GM23338 (cell line): ENCODE results near the gene PDZD7. TPM values are rescaled to one million over a fixed set of nuclear protein-coding genes. Genes with fewer than 3 reads are reported as not detected.
A peak's percentile ranks its signal among the peaks of the same experiment; 100 is the strongest.

Experiments
- ATAC-seq: fragments of 200-7000 bp; cut with Tn5 transposase; 3 replicates; pipeline ENCODE4 v1.9.1; 2020
- DNase-seq: peaks from one replicate; pipeline ENCODE4 v3.0.0-alpha.2; 2015; ENCODE audit warnings: low spot score
- H2AFZ ChIP-seq: fragments of 200-600 bp; sonication (generic); 2 replicates; pipeline ENCODE4 v1.8.0; 2016; ENCODE audit warnings: antibody characterized with exemption, mild to moderate bottlenecking, moderate library complexity
- H3F3A ChIP-seq: fragments of 200-600 bp; sonication (generic); replicated peaks from 2 replicates; pipeline ENCODE4 v1.8.0; 2017; ENCODE audit warnings: antibody characterized with exemption, mixed run types, low read depth
- H3K27ac ChIP-seq: fragments of 200-600 bp; sonication (generic); 2 replicates; pipeline ENCODE4 v1.6.1; 2016; ENCODE audit warnings: low read depth
- H3K27me3 ChIP-seq: fragments of 200-600 bp; sonication (generic); 2 replicates; pipeline ENCODE4 v1.8.0; 2016; ENCODE audit warnings: mild to moderate bottlenecking, mixed run types, moderate library complexity; ENCODE audit not compliant: insufficient read depth
- H3K36me3 ChIP-seq: fragments of 200-600 bp; sonication (generic); 2 replicates; pipeline ENCODE4 v1.8.0; 2016; ENCODE audit warnings: mild to moderate bottlenecking; ENCODE audit not compliant: insufficient read depth
- H3K4me1 ChIP-seq: fragments of 200-600 bp; sonication (generic); 2 replicates; pipeline ENCODE4 v1.8.0; 2016; ENCODE audit warnings: mild to moderate bottlenecking, moderate library complexity; ENCODE audit not compliant: insufficient read depth
- H3K4me2 ChIP-seq: fragments of 200-600 bp; sonication (generic); 2 replicates; pipeline ENCODE4 v1.7.1; 2017; ENCODE audit warnings: mixed run types
- H3K4me3 ChIP-seq: fragments of 200-600 bp; sonication (generic); 2 replicates; pipeline ENCODE4 v1.6.1; 2016; ENCODE audit warnings: mixed run types
- H3K79me2 ChIP-seq: fragments of 200-600 bp; sonication (generic); replicated peaks from 2 replicates; pipeline ENCODE4 v1.8.0; 2017; ENCODE audit warnings: mild to moderate bottlenecking; ENCODE audit not compliant: insufficient read depth
- H3K9me2 ChIP-seq: fragments of 200-600 bp; sonication (generic); 2 replicates; pipeline ENCODE4 v1.8.0; 2017; ENCODE audit not compliant: insufficient read depth
- H4K20me1 ChIP-seq: fragments of 200-600 bp; sonication (generic); replicated peaks from 2 replicates; pipeline ENCODE4 v1.8.0; 2017; ENCODE audit warnings: mild to moderate bottlenecking; ENCODE audit not compliant: insufficient read depth
- H3K27ac Mint-ChIP-seq: 2 replicates; pipeline ENCODE4 v1.8.0; 2020; ENCODE audit warnings: inconsistent platforms, mild to moderate bottlenecking, moderate library complexity, mixed read lengths
- H3K27me3 Mint-ChIP-seq: 3 replicates; pipeline ENCODE4 v1.8.0; 2022; ENCODE audit warnings: low read depth, mild to moderate bottlenecking, moderate library complexity, mixed read lengths, inconsistent platforms; ENCODE audit not compliant: insufficient read depth, poor library complexity
- H3K36me3 Mint-ChIP-seq: 3 replicates; pipeline ENCODE4 v1.8.0; 2021; ENCODE audit warnings: low read depth, mild to moderate bottlenecking, inconsistent platforms, moderate library complexity, mixed read lengths
- H3K4me1 Mint-ChIP-seq: 3 replicates; pipeline ENCODE4 v1.8.0; 2020; ENCODE audit warnings: mild to moderate bottlenecking, inconsistent platforms, mixed read lengths
- H3K4me3 Mint-ChIP-seq: 3 replicates; pipeline ENCODE4 v1.8.0; 2021; ENCODE audit warnings: moderate library complexity, mild to moderate bottlenecking, inconsistent platforms, mixed read lengths
- H3K9me3 Mint-ChIP-seq: 3 replicates; pipeline ENCODE4 v1.8.0; 2020; ENCODE audit warnings: moderate library complexity, mild to moderate bottlenecking, inconsistent platforms, mixed read lengths
- CTCF ChIP-seq, 2 experiments: fragments of 200-600 bp in 1 of 2; sonication (generic) in 1 of 2; conservative IDR thresholded peaks; 2 replicates each; pipeline versions ENCODE4 v1.5.1 to v1.6.1; 2016 to 2017; ENCODE audit warnings: antibody characterized with exemption in 2 of 2, low read depth in 2 of 2, mild to moderate bottlenecking in 2 of 2, moderate library complexity in 1 of 2
- EZH2 ChIP-seq: fragments of 200-600 bp; sonication (generic); IDR thresholded peaks from one replicate; pipeline ENCODE4 v1.8.0; 2017; ENCODE audit warnings: antibody characterized with exemption, mild to moderate bottlenecking, low read depth; ENCODE audit not compliant: unreplicated experiment
- JUNB ChIP-seq: IDR thresholded peaks from one replicate; pipeline ENCODE4 v1.6.1; 2016; ENCODE audit warnings: antibody characterized with exemption; ENCODE audit not compliant: unreplicated experiment
- ZNF462 ChIP-seq: fragments of 250-450 bp; sonication (Bioruptor Pico); IDR thresholded peaks from 2 replicates; pipeline ENCODE4 v1.5.0; 2020; ENCODE audit warnings: mild to moderate bottlenecking, moderate library complexity
- polyA plus RNA-seq: library from polyadenylated mRNA; unstranded; fragments of >200 nt; fragmentation: Nextera tagmentation; extraction: Ambion mirVana; gene quantifications from 2 replicates; pipeline ENCODE4 v1.2.1, GENCODE V29; 2016
- total RNA-seq: library from RNA; depleted of rRNA; stranded (reverse); fragments of >200 nt; shearing (Covaris generic); gene quantifications from 2 replicates; pipeline ENCODE4 v1.2.3, GENCODE V29; 2014

Gene PDZD7
- total and polyA plus RNA-seq, 2 experiments from 2014 or later = 1.7 to 2.3 TPM

- TF ChIP-seq ZNF462 (CRISPR knock-in tag) (no peak), CTCF (conservative IDR thresholded peaks at IDR 0.05; ENCODE audit: low read depth in 2 of 2) (peak; percentile 67 to 92), JUNB (no peak), EZH2 (peak; percentile 66)
- Histone ChIP-seq H3K27me3 (peaks cover 61% of the 10 kb centered on the region), H2AFZ (peak overlapping the region; percentile 95)
Observed at GRCh38 chr10:101018600-101019439, 12.1 kb downstream of the PDZD7 start.

More at GRCh38 chr10:101018600-101019439, 12.1 kb downstream of the PDZD7 start:
- no peaks in the 10 kb centered on the region for H3F3A ChIP-seq
- H3K27ac Mint-ChIP-seq = no peak overlapping the region
- peaks cover 57% of the 10 kb centered on the region for H3K27me3 Mint-ChIP-seq
- H3K4me1 Mint-ChIP-seq = peaks cover 8% of the 10 kb centered on the region
- H3K36me3 Mint-ChIP-seq = no peaks in the 10 kb centered on the region; the same call in 2 of the 3 replicates
- H3K4me3 ChIP-seq = peak overlapping the region; percentile 66
- no peaks in the 10 kb centered on the region; the same call in 2 of the 3 replicates for H3K9me3 Mint-ChIP-seq
- H3K36me3 ChIP-seq = no peaks in the 10 kb centered on the region
- H3K4me2 ChIP-seq = peak overlapping the region; percentile 83
- H3K4me3 Mint-ChIP-seq = peak overlapping the region; percentile 69
- peaks cover 12% of the 10 kb centered on the region; the same call in 1 of the 2 replicates for H3K4me1 ChIP-seq
- ATAC-seq (peak; percentile 88), DNase-seq (peak; percentile 92)
- no peak overlapping the region for H3K27ac ChIP-seq
- H3K79me2 ChIP-seq = no peaks in the 10 kb centered on the region
- H3K9me2 ChIP-seq = no peaks in the 10 kb centered on the region
- no peaks in the 10 kb centered on the region for H4K20me1 ChIP-seq
